Mammary epithelial cell (primary cell): ENCODE data around the gene MAS1.

Experiments used
- EZH2 ChIP-seq: IDR thresholded peaks from 2 replicates; pipeline ENCODE4 v1.6.1; 2012; ENCODE audit warnings: low read length, inconsistent platforms, borderline replicate concordance
- TF ChIP-seq, protein P1 (sequence below), 2 donors: IDR thresholded peaks in 1 of 2; conservative IDR thresholded peaks in 1 of 2; 2 replicates each; pipeline ENCODE4 v1.5.1; 2011 to 2012; ENCODE audit warnings: inconsistent platforms in 2 of 2, low read length in 2 of 2, mild to moderate bottlenecking in 2 of 2, control low read depth in 1 of 2, low read depth in 1 of 2; ENCODE audit not compliant: insufficient read depth in 1 of 2; ENCODE audit errors: extremely low read depth in 1 of 2

DNA sequence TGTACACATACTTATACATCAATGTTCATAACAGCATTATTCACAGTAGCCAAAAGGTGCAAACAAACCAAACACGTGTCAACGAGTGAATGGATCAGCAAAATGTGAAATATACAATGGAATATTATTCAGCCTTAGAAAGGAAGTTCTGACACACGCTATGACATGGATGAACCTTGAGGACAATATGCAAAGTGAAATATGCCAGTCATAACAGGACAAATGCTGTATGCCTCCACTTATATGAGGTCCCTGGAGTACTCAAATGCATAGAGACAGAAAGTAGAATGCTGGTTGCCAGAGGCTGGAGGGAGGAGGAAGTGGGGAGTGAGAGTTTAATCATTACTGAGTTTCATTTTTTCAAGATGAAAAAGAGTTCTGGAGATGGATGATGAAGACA lies 40.3 kb downstream of the MAS1 start:
- TF ChIP-seq EZH2 = no peak
- TF ChIP-seq, protein P1, sequence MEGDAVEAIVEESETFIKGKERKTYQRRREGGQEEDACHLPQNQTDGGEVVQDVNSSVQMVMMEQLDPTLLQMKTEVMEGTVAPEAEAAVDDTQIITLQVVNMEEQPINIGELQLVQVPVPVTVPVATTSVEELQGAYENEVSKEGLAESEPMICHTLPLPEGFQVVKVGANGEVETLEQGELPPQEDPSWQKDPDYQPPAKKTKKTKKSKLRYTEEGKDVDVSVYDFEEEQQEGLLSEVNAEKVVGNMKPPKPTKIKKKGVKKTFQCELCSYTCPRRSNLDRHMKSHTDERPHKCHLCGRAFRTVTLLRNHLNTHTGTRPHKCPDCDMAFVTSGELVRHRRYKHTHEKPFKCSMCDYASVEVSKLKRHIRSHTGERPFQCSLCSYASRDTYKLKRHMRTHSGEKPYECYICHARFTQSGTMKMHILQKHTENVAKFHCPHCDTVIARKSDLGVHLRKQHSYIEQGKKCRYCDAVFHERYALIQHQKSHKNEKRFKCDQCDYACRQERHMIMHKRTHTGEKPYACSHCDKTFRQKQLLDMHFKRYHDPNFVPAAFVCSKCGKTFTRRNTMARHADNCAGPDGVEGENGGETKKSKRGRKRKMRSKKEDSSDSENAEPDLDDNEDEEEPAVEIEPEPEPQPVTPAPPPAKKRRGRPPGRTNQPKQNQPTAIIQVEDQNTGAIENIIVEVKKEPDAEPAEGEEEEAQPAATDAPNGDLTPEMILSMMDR (conservative IDR thresholded peaks at IDR 0.05 in 1 of 2, IDR thresholded peaks at IDR 0.05 in 1 of 2; ENCODE audit: extremely low read depth in 1 of 2, insufficient read depth in 1 of 2, low read depth in 1 of 2, low read length in 2 of 2) = no peak
